Measurements from ENCODE around the gene ABI3BP. TPM values are rescaled to one million over a fixed set of nuclear protein-coding genes. Genes with fewer than 3 reads are reported as not detected.

Gene ABI3BP
- total RNA-seq, 1 donor from 2014 or later, result not detected

DNA sequence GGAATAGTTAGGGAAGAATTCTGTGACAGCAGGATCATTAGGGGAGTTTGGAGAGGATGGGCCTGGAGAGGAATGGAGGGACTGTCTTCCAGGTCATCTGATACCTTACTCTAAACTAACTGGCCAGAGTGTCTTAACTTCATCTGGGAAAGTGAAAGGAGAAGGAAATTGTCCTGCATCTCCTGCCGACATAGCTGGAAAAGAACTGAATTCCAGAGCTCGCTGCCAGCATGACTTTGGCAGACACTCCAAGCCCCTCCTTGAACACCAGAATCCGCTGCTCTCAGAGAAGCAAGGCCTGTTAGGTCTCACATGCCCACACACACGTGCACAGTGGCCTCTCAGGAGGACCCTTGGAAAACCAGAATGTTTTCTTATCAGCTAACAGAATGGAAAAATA, 10.5 kb downstream of the ABI3BP start:
- no peaks in the 10 kb centered on the region for H3K36me3 Mint-ChIP-seq (ENCODE audit: low read depth)
- no peaks in the 10 kb centered on the region for H3K27me3 Mint-ChIP-seq (ENCODE audit: low read depth)
- no peaks in the 10 kb centered on the region for H3K4me1 Mint-ChIP-seq
- TF ChIP-seq, protein P1, sequence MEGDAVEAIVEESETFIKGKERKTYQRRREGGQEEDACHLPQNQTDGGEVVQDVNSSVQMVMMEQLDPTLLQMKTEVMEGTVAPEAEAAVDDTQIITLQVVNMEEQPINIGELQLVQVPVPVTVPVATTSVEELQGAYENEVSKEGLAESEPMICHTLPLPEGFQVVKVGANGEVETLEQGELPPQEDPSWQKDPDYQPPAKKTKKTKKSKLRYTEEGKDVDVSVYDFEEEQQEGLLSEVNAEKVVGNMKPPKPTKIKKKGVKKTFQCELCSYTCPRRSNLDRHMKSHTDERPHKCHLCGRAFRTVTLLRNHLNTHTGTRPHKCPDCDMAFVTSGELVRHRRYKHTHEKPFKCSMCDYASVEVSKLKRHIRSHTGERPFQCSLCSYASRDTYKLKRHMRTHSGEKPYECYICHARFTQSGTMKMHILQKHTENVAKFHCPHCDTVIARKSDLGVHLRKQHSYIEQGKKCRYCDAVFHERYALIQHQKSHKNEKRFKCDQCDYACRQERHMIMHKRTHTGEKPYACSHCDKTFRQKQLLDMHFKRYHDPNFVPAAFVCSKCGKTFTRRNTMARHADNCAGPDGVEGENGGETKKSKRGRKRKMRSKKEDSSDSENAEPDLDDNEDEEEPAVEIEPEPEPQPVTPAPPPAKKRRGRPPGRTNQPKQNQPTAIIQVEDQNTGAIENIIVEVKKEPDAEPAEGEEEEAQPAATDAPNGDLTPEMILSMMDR (conservative IDR thresholded peaks at IDR 0.05), result no peak
- no peaks in the 10 kb centered on the region for H3K9me3 Mint-ChIP-seq
- H3K27ac Mint-ChIP-seq (ENCODE audit: unreplicated experiment), result no peak overlapping the region
- no peak overlapping the region for H3K4me3 Mint-ChIP-seq
- no peak for DNase-seq (ENCODE audit: low read depth, low spot score)

DNA sequence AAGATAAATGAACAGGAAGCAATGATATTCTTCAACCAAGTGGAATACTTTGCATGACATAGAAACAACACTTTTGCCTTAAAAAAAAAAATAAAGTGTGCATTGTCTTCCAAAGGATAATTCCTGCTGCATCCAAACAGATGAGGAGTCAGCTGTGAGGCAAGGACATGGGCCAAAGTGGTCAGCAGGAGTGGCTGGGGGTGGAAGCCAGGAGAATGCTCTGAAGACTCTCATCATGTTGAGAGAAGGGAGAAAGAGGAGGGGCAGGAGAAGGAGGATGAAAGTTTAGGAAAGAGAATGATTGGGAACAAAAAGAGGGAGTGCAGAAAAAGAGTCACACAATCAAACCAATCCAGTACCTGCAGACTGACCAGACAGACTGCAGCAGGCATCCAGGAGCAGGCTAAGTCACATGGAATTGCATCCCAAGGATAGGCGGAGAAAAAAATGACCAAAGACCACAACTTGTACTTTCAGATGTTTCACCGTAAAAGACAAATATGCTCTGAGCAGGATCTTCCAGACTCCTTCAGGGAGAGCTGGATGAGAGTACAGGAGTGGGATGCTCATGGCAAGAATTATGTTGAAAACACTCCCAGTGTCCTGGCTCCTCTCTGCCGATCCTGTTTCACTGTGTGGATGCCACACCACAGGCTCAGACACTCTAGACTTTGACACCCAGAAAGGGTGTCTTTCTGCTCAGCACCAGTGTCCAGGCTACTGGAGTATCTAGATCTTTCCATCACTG, 11.9 kb downstream of the ABI3BP start:
- H3K27ac Mint-ChIP-seq (ENCODE audit: unreplicated experiment), result no peak overlapping the region
- H3K4me1 Mint-ChIP-seq, result no peaks in the 10 kb centered on the region

DNA sequence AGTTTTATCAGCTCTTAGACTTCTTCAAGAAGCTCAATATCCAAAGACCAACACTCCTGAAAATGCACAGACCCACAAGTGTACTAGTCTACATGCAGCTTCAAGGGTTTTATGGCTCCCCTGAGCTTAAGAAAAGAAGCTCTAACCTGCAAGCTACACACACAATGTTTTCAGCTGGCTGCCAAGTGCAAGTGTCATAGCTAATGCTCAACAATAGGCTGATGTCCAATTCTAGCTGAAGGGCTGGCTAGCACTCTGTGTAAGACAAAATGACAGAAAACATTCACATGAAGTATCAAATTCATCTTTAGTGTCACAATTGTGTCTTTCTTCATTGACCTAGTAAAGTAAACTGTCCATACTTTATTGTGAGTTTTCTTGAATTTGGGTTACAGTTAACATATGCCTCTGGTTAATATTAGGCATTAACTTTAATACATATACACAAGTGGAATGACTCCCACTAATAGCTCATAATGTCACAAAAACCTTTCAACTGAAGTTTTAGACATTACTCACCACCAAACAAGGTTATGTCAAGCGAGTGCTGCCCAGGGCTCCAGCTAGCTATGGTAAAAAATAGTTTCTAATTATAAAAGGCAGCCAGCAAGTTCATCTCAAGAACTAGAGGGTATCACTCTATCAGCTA, 15.1 kb downstream of the ABI3BP start:
- Mint-ChIP-seq H3K36me3 (ENCODE audit: low read depth) (no peaks in the 10 kb centered on the region), H3K9me3 (no peaks in the 10 kb centered on the region), H3K4me3 (no peak overlapping the region), H3K27ac (ENCODE audit: unreplicated experiment) (no peak overlapping the region), H3K27me3 (ENCODE audit: low read depth) (no peaks in the 10 kb centered on the region), H3K4me1 (no peaks in the 10 kb centered on the region)
- DNase-seq (ENCODE audit: low read depth, low spot score), result no peak
- TF ChIP-seq, protein P1 (conservative IDR thresholded peaks at IDR 0.05), result no peak

More for the DNA sequence above, 11.9 kb downstream of the ABI3BP start:
- DNase-seq (ENCODE audit: low read depth, low spot score), result no peak
- no peaks in the 10 kb centered on the region for H3K9me3 Mint-ChIP-seq
- no peaks in the 10 kb centered on the region for H3K36me3 Mint-ChIP-seq (ENCODE audit: low read depth)
- H3K27me3 Mint-ChIP-seq (ENCODE audit: low read depth), result no peaks in the 10 kb centered on the region
- TF ChIP-seq, protein P1 (conservative IDR thresholded peaks at IDR 0.05), result no peak
- H3K4me3 Mint-ChIP-seq, result no peak overlapping the region

DNA sequence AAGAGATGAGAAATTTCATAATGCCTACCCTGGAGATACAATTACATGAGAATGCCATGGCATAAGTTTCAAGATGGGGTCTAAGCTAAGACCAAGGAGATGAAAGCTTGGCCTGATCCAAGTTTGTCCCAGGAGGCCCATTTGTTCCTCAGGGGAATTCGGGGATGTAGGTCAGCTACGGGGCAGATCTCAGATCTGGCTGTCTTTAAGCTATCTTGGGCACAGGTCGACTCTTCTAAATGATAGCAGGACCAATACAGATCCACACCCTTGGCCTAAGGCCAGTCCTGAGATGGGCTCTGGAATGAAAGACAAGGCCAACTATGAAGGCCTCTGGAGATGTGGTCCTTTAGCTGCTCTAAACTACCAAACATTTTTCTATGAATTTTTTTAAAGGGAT, 16.6 kb downstream of the ABI3BP start:
- H3K27me3 Mint-ChIP-seq (ENCODE audit: low read depth), result no peaks in the 10 kb centered on the region
- no peaks in the 10 kb centered on the region for H3K36me3 Mint-ChIP-seq (ENCODE audit: low read depth)
- TF ChIP-seq, protein P1 (conservative IDR thresholded peaks at IDR 0.05), result no peak
- no peaks in the 10 kb centered on the region for H3K9me3 Mint-ChIP-seq
- H3K27ac Mint-ChIP-seq (ENCODE audit: unreplicated experiment), result no peak overlapping the region
- no peak for DNase-seq (ENCODE audit: low read depth, low spot score)
- no peak overlapping the region for H3K4me3 Mint-ChIP-seq
- H3K4me1 Mint-ChIP-seq, result no peaks in the 10 kb centered on the region

DNA sequence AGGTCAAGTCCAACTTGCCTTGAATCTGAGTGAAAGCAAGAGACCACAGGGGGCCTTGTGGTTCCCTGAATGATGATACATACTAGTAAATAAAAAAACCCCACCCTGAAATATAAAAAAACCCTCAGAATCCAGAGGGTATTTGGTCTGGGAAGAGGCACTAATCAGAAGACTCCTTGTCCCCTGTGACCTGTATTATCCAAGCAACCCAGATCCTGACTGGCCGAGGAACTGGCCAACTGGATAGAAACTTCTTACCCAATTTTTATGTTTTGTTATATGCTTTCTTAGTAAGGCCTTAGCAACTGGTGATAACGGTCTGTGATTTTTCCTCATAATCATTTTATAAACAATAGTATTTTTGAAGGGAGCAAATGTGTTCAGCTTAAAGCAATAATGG, 17.5 kb downstream of the ABI3BP start:
- TF ChIP-seq, protein P1 (conservative IDR thresholded peaks at IDR 0.05), result no peak
- no peak for DNase-seq (ENCODE audit: low read depth, low spot score)
- Mint-ChIP-seq H3K9me3 (no peaks in the 10 kb centered on the region), H3K4me3 (no peak overlapping the region), H3K36me3 (ENCODE audit: low read depth) (no peaks in the 10 kb centered on the region), H3K4me1 (no peaks in the 10 kb centered on the region), H3K27me3 (ENCODE audit: low read depth) (no peaks in the 10 kb centered on the region), H3K27ac (ENCODE audit: unreplicated experiment) (no peak overlapping the region)

Data from neural crest cell (in vitro differentiated cells).